GM19395 (cell line): ENCODE results near the gene LRRC4.
A peak's percentile ranks its signal among the peaks of the same experiment; 100 is the strongest.

Source experiments
- ATAC-seq: cut with Tn5 transposase; IDR thresholded peaks from one replicate; pipeline ENCODE4 v1.9.1; 2021; ENCODE audit warnings: mild to moderate bottlenecking, moderate library complexity; ENCODE audit not compliant: unreplicated experiment

LRRC4 gene

DNA sequence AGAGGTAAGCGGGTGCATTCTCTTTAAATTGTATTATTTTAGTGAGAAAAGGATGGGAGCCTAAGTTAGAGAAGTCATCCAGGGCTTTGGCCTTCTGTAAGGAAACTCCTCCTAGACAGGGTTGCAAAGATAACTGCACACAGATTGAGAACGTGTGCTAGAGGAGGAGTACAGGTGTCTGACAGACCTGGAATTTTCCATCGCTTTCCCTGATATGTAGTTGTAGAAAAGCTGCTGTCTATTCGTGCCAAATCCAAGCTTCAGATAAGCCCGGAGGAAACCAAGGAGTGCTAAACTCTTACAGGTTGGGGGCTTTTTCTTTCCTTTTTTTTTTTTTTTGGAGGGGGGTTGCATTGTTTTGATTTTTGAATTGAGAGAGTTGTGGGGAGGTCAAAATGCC is 23.1 kb downstream of the LRRC4 start:
- ATAC-seq: no peak

DNA sequence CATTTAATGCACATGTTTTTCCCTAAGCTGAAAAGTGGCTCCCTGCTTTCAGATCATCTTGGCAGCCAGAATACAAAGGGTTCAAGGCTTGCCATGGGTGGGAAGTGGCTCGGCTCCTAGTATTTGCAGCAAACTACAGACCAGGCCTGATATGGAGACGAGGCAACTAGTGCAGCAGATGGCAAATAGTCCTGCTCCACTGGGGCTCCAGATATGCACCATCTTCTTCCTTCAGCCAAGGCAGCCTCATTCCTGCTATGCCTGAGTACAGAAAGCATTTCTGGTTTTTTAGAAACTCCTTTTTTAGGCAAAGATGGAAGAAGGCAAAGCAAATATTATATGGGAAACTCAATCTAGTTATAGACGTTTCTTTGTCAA is 23.9 kb downstream of the LRRC4 start:
- ATAC-seq: no peak

GRCh38 chr7:128006550-128007302 is 24.5 kb downstream of the LRRC4 start:
- no peak for ATAC-seq

DNA sequence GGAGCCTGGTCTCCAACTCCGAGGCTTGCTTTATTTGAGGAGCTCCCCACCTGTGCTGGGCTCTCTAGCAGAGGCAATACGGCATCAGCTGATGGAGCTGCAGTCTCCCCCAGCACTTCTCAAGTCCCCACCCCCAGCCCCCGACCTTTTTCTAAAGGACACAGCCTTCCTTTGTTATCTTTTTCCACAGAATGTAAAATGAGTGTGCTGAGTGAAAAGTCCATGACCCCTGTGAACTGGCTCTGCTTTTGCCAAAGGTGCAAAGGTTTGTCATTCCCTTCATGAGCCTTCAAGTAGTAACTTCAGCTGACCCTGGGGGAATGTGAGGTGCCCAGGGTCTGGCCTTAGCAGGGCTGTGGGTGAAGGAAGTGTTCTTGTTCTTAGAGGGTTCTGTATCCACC is 25.5 kb downstream of the LRRC4 start:
- no peak for ATAC-seq

GRCh38 chr7:128005117-128005516 is 26.1 kb downstream of the LRRC4 start:
- no peak for ATAC-seq

DNA sequence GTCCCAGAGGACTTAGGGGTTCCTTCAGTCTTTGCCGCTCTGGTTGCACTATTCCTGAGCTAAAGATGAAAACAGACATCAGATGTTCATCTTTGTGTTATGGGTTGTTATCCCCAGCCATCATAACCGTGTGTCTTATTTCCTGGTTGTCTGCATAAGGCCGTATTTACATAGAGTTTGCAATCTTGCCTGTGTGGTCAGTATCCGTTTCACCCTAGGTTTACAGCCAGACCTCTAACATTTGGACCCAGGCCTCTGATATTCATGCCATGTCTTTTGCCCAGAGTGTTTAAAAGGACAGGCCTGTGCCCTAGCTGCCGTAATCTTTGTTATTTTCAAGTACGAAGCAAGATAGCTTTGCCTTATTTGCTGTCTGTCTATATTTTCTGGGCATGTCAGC is 26.6 kb downstream of the LRRC4 start:
- ATAC-seq: no peak

DNA sequence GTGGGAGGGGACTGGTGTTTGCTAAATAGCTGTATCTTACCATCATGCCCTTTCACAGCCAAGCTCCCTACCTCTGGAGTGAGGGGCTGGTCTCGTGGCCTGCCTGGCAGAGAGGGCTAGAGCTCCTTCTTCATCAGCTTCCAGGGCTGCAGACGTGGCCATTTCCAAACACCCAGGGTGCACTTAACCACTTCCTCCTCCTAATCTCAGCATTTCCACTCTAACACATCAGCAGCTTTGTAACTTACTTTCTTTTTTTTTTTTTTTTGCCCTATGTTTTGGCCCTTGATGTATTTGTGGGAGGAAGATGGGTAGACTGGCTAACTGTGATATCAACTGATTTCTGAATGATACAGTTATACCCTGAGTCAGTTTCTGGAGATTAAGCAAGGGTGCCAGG is 27.4 kb downstream of the LRRC4 start:
- no peak for ATAC-seq

- peak; percentile 73 for ATAC-seq
Measured at GRCh38 chr7:128003167-128003566, 28.1 kb downstream of the LRRC4 start.

DNA sequence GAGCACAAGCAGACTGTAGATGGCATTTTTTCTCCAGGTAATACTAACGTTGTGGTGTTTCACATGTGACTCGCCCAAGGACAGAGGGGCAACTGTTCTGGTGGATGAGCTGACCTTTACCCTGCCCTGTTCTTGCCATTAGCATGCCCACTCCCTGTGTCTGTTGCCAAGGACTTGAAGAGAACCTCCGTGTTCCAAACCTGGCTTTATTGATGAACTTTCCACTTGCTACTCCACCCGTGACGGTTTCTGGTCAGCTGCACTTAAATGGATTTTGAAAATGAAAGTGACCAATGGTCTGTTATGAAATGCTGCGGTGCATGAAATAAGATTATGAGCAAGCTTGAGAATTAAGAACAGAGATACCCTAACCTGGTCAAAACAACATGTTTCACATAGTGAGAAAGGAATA is 30.4 kb downstream of the LRRC4 start:
- ATAC-seq: peak; percentile 67

DNA sequence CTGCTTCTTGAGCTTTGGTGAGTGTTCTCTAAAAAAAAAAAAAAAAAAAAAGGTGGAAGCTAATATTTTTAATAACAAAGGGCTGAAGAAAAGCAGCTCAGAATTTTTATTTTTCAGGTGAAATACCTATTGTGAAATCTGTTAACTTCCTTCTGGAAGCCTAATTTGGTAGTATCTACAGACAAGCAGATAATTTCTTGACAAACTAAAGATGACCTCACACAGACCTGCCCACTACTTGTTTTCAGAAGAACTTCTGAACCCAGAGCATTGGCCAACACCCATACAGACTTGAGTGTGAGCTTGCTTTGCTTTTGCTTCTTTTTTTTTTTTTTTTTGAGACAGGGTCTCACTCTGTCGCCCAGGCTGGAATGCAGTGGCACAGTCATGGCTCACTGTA is 31.2 kb downstream of the LRRC4 start:
- no peak for ATAC-seq

- ATAC-seq: no peak
Measured at GRCh38 chr7:127998671-127999070, 32.6 kb downstream of the LRRC4 start.

DNA sequence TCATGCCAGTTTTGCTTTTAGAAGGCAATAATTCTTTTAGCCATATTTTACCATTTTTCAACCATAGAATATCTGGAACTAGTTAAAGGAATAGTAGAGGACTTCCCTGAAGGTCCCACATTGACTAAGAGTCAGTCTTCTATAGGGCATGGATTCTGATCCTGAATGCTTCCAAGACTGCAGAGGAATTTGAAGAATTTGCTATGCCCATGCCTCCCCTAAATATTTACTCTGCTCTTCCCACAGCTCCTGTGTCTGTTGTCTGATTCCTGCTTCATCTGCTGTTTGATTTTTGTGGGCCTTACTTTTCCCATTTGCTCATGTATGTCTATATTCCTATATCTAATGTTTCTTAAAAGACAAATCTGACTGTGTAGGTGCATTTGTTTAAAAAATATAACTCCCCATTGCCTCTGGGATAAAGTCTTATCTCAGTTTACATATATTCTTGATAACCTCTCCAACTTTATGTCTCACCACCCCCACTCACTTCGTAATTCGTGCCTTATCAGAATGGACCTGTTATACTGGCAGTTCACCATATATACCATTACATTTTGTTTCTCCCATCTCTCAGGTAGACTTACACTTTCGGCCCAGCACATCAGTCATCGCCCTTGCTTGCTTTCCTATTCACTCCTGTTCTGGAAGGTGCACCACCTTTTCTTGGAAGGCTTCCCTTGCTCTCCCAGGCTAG is 33.9 kb downstream of the LRRC4 start:
- no peak for ATAC-seq

DNA sequence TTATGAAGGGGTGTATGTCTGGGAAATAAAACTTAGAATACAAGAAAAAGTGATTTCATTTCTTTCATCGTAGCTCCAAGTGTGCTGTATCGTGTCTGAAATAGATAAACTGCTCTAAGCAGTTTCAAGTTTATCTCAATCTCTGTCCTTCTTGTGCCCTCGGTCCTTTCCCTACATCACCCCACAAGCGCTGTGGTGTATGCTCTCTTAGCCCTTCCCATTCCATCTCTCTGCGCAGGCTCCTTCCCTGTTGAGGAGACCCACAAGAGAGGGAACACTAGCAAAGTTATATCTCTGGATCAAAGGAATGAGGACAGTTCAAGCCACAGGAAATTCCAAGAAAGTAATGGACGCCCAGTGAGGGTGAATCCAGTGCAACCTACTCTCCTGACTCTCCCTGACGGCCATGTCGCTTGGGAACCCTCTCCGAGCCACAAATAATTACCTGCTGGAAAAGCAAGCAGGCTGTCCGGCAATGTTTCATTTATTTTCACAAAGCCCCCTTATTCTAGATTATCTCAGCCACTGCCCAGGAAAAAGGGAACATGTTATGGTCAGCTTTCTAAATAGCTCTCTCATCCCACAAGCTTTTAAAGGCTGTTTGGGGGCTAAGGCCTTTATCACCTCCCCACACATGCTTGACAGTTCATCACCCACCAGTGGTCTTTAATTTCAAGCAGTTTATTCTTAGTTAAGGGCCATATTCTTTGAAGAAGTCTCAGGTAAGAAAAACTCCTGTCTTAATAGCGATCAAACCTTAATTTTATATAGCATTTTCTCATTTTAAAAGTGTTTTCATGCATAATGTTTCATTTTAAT is 34.8 kb downstream of the LRRC4 start:
- no peak for ATAC-seq

GRCh38 chr7:127995881-127996215 is 35.4 kb downstream of the LRRC4 start:
- no peak for ATAC-seq

DNA sequence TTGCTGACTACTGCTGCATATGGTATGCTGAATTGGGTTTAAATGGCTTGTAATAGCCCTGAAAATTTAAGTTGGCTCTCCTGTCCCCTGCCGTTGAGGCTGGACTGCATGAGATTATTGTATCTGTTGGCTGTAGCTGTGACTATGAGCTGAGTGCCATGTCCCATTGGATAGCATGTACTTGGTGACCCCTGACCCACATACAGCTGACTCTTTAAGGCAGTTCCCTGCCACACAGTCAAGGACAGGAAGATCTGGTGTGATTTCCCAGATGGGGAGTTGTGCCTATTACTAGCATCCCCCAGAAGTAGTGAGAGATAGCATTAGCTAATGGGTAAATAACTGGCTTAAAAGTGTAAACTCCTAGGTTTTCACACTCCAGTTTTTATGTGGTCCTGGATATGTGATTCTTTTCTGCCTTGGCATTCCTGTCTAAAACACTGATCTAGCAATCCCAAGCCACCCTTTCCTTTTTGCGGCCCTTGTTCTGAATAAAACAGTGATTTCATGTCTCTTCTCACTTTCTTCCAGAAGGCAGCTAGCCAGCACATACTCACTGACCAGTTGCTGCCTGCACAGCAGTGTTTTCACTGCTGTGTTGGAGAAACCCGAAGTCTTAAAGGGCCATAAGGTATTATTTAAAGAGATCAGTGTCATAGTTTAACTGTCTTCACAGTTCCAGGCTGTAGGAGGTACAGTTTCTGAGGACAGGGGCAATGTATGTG is 35.9 kb downstream of the LRRC4 start:
- ATAC-seq: no peak

DNA sequence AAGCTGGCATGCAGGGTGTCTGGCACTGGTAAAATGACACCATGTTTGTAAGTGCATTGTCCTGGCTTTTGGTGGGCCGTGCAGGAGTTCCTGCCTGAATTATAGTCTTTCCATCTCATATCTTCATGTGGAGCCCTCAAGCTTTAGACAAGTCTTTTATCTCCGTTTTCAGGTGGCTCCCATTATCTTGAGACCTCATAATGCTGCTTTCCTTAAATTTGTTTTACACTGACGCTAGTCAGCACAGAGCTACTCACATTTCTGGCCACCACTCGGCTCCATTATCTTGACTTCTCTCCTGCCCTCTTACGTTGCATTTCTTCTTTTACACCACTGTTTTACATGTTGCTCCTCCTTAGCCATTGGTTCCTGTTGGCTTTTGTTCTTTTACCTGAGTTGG is 37.2 kb downstream of the LRRC4 start:
- no peak for ATAC-seq

GRCh38 chr7:127993317-127993716 is 37.9 kb downstream of the LRRC4 start:
- ATAC-seq: no peak

DNA sequence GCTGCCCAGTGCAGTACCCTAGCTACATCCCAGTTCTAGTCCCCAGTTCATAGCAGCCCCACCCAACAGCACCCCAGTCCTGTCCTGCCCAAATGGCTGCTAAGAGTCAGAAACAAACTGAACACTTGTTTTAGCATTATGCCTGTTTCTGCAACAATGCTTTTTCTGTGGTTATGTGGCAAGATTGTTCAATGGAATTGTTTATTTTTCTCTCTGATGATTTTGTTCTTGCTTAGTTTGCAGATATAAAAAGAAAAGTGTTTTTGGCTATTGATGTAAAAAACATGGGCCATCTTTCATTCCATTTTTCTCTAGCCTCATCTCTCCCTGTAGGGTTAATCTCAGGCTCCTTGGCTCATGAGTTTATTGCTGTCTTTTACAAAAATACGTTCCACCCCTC is 42.5 kb downstream of the LRRC4 start:
- no peak for ATAC-seq

DNA sequence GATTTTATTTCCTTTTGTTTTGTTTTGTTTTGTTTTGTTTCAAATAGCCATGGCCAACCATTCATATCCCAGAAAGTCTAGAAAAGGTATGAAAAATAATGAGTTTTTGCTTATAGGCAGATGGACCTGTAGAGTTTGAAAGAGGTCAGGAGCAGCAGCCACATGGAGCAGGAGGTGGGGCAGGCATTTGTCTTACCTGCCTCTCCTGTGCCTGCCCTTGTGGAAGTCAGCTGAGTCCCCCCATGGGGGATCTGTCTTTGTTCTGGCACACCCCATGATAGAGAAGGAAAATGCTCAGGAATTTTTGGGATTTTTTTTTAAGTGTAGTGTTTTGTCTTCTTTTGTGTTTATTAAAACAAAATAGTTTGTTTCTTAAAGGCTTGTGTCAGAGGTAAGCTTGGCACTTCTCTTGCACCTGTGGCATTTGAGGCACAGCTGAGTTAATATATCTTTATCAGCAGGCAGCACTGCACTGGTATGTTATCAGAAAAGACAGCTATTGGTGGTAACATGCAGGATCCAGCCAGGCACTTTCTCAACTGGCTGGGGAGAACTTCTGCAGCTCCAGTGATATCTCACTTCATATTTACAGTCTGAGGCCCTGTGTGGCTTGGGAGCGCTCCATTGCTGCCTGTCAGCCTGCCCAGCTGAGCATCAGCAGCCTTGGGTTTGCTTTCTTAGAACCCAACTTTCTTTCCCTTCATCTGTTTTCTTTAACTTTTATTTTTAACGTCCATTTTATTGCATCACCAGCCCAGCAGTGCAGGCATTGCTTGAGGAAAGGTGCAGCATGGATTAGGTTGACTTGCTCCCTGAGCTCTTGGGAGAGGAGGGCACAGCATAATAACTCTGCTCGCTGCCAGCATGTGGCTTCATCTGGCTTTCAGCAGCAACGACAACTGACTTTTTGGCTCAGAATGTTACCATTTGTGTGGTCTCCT is 44.4 kb downstream of the LRRC4 start:
- ATAC-seq: no peak

DNA sequence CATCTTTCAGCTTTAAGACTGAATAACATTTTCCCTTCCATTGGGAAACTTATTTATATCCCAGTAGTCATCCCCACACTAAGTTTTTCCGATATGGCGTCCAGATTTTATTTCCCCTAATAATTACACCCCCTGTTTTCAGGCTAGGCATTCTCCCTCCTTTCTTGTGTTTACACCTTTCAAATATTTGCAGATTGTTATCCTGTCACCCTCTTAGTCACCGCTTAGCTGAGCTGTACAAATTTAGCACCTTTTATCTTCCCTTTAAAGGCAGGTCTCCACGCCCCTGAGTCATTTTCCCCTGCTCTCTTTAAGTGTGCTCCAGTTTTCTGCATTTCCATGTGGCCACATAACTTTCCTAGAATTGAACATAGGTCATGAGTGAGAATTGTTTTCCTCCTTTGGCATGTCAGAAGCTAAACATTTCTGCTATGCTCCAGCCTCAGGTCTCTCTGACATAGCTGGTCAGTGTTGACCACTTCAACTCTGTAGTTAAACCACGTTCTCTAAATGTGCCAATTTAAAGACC is 47.4 kb downstream of the LRRC4 start:
- no peak for ATAC-seq
